Prostate gland (tissue), 2 donors: ENCODE data around the gene CRTAC1. TPM values are rescaled to one million over a fixed set of nuclear protein-coding genes. Genes with fewer than 3 reads are reported as not detected.

Source experiments
- DNase-seq: peaks from one replicate; pipeline ENCODE4 v3.0.0-alpha.2; 2019; ENCODE audit warnings: low spot score
- H3K27ac ChIP-seq, 2 donors: fragments of 200-600 bp; sonication (generic); 2 replicates each; pipeline ENCODE4 v1.5.1; 2017 to 2019
- H3K27me3 ChIP-seq: fragments of 200-600 bp; sonication (generic); replicated peaks from 2 replicates; pipeline ENCODE4 v1.5.1; 2019; ENCODE audit not compliant: insufficient read depth
- H3K36me3 ChIP-seq, 2 donors: fragments of 200-600 bp; sonication (generic); 1 replicate in 1 of 2; 2 replicates in 1 of 2; pipeline versions ENCODE4 v1.5.1 to v1.8.1; 2017 to 2019
- H3K4me1 ChIP-seq: fragments of 200-600 bp; sonication (generic); replicated peaks from 2 replicates; pipeline ENCODE4 v1.5.1; 2019
- H3K4me3 ChIP-seq, 2 donors: fragments of 200-600 bp; sonication (generic); 2 replicates each; pipeline ENCODE4 v1.5.1; 2017 to 2019
- H3K9me3 ChIP-seq: fragments of 200-600 bp; sonication (generic); 2 replicates; pipeline ENCODE4 v1.5.1; 2017
- CTCF ChIP-seq, 4 experiments: fragments of 200-600 bp in 2 of 4; fragments of 450-650 bp in 2 of 4; sonication (generic) in 2 of 4; IDR thresholded peaks; 1 replicate in 3 of 4; 2 replicates in 1 of 4; pipeline ENCODE4 v1.5.1; 2016 to 2019; ENCODE audit warnings: antibody characterized with exemption in 4 of 4, mild to moderate bottlenecking in 2 of 4, moderate library complexity in 2 of 4
- POLR2A ChIP-seq: fragments of 450-650 bp; IDR thresholded peaks from one replicate; pipeline ENCODE4 v1.6.1; 2016; ENCODE audit warnings: antibody characterized with exemption, mild to moderate bottlenecking
- POLR2AphosphoS5 ChIP-seq: sonication (generic); formaldehyde crosslinking; IDR thresholded peaks from one replicate; pipeline ENCODE4 v1.6.1; 2017; ENCODE audit warnings: antibody characterized with exemption
- WGBS: methylation state at CpG from one replicate; pipeline ENCODE4 v1.1.5; 2018; 5-methylcytosine and 5-hydroxymethylcytosine counted together
- intact Hi-C: fragments of 100-400 bp; cut with DNase I; formaldehyde crosslinking; loops from one replicate; pipeline ENCODE4 v1.14.2; 2022
- small RNA-seq, 2 donors: library from RNA; depleted of rRNA; stranded (forward); fragments of <200 nt; gene quantifications; one replicate each; pipeline ENCODE3, GENCODE V24; 2016
- total RNA-seq, 2 donors: library from RNA; depleted of rRNA; stranded (reverse); fragments of >200 nt; gene quantifications; one replicate each; pipeline ENCODE4 v1.1.0, GENCODE V29; 2016

CRTAC1 gene
- total RNA-seq, 2 donors from 2014 or later = 3.8 to 8.9 TPM

DNA sequence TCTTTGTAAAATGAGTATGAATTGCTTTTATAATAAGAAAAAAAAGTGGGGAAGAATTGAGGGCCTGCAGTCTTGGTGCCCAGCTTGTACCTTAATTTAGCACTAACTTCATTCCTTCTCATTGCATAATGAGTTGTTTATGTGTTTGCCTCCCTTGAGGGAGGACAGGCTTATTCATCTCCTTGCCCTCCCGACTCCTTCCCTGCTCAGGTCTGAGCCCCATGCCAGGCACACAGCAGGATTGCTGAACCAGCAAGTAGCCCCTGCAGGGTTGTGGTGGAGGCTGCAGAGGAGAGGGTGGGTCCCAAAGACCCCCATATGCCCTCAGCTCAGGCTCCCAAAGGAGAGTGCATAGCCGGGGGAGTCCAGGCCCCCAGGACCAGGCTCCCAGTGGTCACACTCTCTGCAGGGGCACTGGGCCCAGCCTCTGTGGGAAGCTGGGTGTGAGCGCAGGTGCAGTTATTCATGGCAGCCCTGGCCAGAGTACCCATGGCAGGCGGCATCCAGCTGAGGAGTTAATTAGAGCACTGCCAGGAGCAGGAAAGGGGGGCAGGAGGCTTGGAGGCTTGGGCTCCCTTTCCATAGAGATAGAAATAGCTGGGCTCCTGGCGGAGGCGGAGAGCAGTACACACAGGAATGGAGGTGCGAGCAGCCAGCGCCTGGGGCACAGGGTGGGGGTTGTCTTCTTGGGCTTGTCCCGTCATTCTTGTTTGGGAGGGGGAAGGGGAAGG is 208.9 kb downstream of the CRTAC1 start:
- Histone ChIP-seq H3K27ac (no peak overlapping the region), H3K4me1 (no peaks in the 10 kb centered on the region), H3K4me3 (no peak overlapping the region), H3K9me3 (no peaks in the 10 kb centered on the region), H3K36me3 (no peaks in the 10 kb centered on the region), H3K27me3 (no peaks in the 10 kb centered on the region)
- intact Hi-C loops = no loop called here
- 37% methylated on average over 9 of the region's 9 CpGs for WGBS
- TF ChIP-seq POLR2A (no peak), POLR2AphosphoS5 (no peak), CTCF (IDR thresholded peaks at IDR 0.05) (no peak)
- DNase-seq = no peak

- Histone ChIP-seq H3K36me3 (no peaks in the 10 kb centered on the region), H3K4me1 (no peaks in the 10 kb centered on the region), H3K27me3 (peaks cover 2% of the 10 kb centered on the region), H3K9me3 (no peaks in the 10 kb centered on the region), H3K27ac (no peak overlapping the region), H3K4me3 (no peak overlapping the region)
- no peak for TF ChIP-seq CTCF (IDR thresholded peaks at IDR 0.05)
- TF ChIP-seq POLR2A = no peak
- TF ChIP-seq POLR2AphosphoS5 = no peak
- DNase-seq = no peak
- intact Hi-C loops = no loop called here
- WGBS = 91% methylated on average over 8 of the region's 8 CpGs
Observed at GRCh38 chr10:97820096-97820704, 210.2 kb downstream of the CRTAC1 start.

DNA sequence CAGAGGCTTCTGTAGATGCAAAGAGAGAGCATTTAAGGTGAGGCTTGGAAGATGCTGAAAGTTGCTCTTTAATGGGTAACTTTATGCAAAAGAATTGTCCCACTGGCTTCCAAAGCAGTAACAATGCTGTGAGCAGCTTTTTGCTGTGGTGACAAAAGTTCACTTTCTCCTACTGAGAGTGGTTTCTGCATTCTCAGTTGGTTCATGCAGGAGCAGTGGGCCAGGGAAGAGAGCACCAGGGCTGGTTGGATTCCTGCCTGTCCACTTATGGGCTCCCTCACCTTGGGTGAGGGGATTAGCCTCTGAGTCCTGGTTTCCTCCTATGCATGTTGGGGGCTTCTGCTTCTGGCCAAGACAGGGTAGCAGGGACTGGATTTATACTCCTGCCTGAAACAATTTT is 211.8 kb downstream of the CRTAC1 start:
- intact Hi-C loops = no loop called here

GRCh38 chr10:97816609-97817008 is 213.8 kb downstream of the CRTAC1 start:
- Histone ChIP-seq H3K27ac (no peak overlapping the region), H3K27me3 (peaks cover 2% of the 10 kb centered on the region), H3K9me3 (no peaks in the 10 kb centered on the region), H3K36me3 (no peaks in the 10 kb centered on the region), H3K4me1 (no peaks in the 10 kb centered on the region), H3K4me3 (no peak overlapping the region)
- intact Hi-C loops = no loop called here
- no peak for TF ChIP-seq POLR2A
- TF ChIP-seq POLR2AphosphoS5 = no peak
- TF ChIP-seq CTCF (IDR thresholded peaks at IDR 0.05) = no peak
- no peak for DNase-seq
- WGBS = 74% methylated on average over 4 of the region's 4 CpGs

More for the DNA sequence above, 211.8 kb downstream of the CRTAC1 start:
- no peak for DNase-seq
- H3K36me3 ChIP-seq = no peaks in the 10 kb centered on the region
- H3K27me3 ChIP-seq = peaks cover 2% of the 10 kb centered on the region
- H3K9me3 ChIP-seq = no peaks in the 10 kb centered on the region
- no peaks in the 10 kb centered on the region for H3K4me1 ChIP-seq
- H3K27ac ChIP-seq = no peak overlapping the region
- no peak overlapping the region for H3K4me3 ChIP-seq
- TF ChIP-seq POLR2A (no peak), CTCF (IDR thresholded peaks at IDR 0.05) (no peak), POLR2AphosphoS5 (no peak)

Small RNA genes lying within 50 kb of the gene (small RNA-seq; reads per million reads assigned to genes)
- 0 reads per million in 2 donors for gene AL355301.1

Other genes starting within 250 kb of the CRTAC1 start
- gene GOLGA7B, start 180.8 kb downstream of the CRTAC1 start, total RNA-seq = under 1 TPM; 0.23 TPM
- 10 to 100 TPM; 14.2 to 26.0 TPM for gene R3HCC1L, start 104.0 kb upstream of the CRTAC1 start, total RNA-seq
- gene LOXL4, start 237.6 kb upstream of the CRTAC1 start, total RNA-seq = 10 to 100 TPM in 1 of 2 donors, 1 to 10 TPM in 1; 7.4 to 26.8 TPM